ENCODE data around the gene TEDDM1. TPM values are rescaled to one million over a fixed set of nuclear protein-coding genes. Genes with fewer than 3 reads are reported as not detected.

TEDDM1 gene, protein sequence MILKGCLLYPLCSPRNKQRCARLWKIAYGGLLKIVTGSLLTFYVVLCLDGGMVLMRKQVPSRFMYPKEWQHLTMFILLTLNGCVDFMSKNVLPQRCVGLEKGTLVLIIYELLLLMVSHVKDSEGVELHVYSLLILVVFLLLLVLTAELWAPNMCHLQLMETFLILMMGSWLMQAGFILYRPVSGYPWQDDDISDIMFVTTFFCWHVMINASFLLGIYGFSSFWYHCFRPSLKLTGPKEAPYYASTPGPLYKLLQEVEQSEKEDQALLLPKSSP
- total RNA-seq, result not detected

DNA sequence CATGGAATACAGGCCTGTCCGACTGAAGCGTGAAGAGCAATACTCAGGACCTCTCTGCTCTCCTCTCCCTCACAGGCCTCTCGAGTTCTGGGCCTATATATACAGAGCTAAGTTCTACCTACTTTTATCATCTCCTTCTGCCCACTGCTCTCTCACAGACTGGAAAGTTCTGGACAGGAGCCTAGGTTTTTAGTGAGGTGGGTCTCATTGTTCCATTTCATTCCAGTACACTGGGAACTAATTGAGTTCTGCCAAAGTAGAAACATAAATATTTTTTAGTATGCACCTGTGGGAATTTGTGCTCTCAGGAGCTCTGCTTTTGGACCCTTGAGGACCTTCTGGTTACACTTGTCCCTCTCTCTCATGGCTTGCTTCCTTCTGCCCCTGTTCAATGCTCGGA lies at the start of gene TEDDM1:
TEDDM1 (minus strand) TSS at position 101 of the 400 bp plus-strand sequence. CDS start 182 bp downstream, outside the sequence.

DNA sequence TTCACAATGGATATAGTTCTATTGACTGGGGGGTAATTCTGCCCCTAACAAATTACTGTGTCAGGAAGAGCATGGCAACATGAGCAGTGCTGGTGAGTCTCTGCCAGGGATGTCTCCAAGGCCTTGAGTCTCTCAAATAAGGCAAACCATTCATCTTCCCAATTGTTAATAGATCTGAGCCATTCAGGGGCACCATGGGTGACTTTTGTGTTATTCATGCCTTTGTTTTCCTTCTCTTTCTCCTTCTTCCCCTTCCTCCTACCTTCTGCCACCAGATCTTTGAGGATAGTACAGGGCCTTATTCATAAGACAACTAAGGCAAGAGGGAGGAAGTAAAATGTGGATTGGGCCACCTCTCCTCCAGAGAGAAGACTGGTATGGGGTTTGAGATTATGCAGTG lies 49.6 kb upstream of the TEDDM1 start, which contains the start of gene RGSL1:
RGSL1 (plus strand) TSS at position 60 of the 400 bp plus-strand sequence; CDS start at position 80, 20 bp downstream.

DNA sequence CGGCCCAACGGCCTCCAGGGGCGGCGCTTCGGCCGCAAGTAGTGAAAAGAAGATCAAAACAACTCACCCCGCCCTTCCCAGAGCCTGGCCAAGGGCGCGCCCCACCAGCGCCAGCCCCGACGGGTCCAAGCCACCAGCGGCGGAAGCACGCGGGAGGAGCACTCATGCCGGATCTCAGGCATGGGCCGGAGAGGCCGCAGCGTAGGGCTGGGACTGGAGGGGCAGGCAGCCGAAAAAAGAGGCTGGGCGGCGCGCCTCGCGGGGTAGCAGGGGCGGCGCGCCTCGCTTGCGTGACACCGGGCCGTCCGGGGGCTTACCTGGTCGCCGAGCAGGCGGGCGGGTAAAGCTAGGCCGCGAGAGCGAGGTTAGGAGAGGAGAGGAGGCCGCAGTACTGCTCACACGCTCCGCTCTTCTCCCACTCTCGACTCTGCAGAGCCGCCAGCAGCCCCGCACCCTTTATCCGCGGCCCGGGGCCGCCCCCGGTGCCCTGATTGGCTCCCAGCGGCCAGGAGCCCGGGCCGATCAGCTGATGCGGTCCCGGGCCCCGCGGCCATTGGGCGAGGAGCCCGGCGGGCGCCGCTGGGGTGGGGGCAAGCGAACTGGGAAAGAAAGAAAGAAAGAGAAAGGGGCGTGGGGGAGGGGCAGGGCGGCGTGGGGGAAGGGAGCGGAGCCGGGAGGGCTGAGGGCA lies 9.0 kb downstream of the TEDDM1 start, which contains the start of gene GLUL:
GLUL (minus strand) TSS at position 429 of the 688 bp plus-strand sequence. CDS start 3,053 bp downstream, outside the sequence.

Other genes with a start within 250 kb of the TEDDM1 start
- 100 to 1,000 TPM; 205 to 220 TPM for gene GLUL, start 8.9 kb downstream of the TEDDM1 start, total RNA-seq
- not detected for gene RGSL1, start 49.5 kb upstream of the TEDDM1 start, total RNA-seq
- gene RNASEL, start 188.6 kb upstream of the TEDDM1 start, total RNA-seq, result 1 to 10 TPM; 5.1 to 5.8 TPM
- gene RGS16, start 203.7 kb upstream of the TEDDM1 start, total RNA-seq, result 1 to 10 TPM; 4.0 to 4.2 TPM

Measured in activated naive CD4-positive, alpha-beta T cell treated with anti-CD3 and anti-CD28 coated beads, Interleukin-2, amount 10 ng/mL, durations not matched to agents 5 hours and 36 hours (primary cell).